ENCODE measurements around the gene TMC6.
"Not testable (repeated sequence)": the region's sequence is repeated elsewhere in the genome, so short reads cannot be mapped to it uniquely, and the experiment has no call there.

Gene TMC6

DNA sequence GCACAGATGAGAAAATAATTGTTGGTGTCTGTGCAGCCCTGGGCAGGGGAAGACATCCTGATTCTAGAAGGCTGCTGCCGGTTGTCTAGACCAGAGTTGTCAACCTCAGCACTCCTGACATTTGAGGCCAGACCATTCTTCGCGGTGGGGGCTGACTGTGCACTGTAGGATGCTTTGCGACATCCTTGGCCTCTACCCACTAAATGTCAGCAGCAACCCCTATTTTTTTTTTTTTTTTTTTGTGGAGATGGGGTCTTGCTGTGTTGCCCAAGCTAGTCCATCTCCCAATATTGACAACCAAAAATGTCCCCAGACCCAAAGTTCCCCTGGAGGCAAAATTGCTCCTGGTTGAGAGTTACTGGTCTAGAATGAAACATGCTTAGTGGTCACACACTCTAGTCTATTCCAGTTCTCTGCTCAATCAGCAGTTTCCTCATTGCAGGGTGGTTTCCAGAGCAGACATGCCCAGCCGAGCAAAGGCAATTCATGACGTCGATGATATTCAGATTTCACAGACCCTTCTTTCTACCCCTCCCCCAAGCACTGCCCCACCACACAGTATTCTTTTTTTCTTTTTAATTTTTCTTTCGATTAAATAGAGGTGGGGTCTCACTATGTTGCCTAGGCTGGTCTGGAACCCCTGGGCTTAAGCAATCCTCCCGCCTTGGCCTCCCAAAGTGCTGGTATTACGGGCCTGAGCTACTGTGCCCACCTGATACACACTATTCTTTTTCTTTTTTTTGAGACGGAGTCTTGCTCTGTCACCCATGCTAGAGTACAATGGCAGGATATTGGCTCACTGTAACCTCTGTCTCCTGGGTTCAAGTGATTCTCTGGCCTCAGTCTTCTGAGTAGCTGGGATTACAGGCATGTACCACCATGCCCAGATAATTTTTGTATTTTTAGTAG, 26.6 kb upstream of the TMC6 start:
- H3K27ac ChIP-seq, result peak overlapping the region; percentile 38
- no peak for DNase-seq (ENCODE audit: low read depth, low spot score)

DNA sequence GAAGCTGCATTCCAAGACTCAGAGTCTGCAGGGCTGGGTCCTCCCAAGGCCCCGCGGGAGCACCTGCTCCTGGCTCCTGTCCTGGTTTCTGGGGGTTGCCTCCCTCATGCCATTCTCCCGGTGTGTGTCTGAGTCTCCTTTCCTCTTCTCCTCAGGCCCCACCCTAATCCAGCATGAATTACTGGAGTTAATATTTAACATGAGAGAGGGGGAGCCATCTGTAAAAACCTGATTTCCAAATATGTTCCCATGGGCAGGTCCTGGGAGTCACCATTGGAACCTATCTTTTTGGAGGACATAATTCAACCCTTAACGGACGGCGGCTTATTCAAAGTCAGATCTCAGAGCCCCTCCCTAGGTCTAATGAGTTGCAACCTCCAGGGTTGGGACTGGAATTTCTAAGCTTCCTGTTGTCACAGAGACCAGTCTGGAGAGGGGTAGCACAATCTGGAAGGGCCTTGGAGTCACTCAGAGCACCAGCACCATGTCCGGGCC, 23.0 kb upstream of the TMC6 start:
- H3K27ac ChIP-seq, result peak overlapping the region; percentile 86
- DNase-seq (ENCODE audit: low read depth, low spot score), result peak; percentile 73

DNA sequence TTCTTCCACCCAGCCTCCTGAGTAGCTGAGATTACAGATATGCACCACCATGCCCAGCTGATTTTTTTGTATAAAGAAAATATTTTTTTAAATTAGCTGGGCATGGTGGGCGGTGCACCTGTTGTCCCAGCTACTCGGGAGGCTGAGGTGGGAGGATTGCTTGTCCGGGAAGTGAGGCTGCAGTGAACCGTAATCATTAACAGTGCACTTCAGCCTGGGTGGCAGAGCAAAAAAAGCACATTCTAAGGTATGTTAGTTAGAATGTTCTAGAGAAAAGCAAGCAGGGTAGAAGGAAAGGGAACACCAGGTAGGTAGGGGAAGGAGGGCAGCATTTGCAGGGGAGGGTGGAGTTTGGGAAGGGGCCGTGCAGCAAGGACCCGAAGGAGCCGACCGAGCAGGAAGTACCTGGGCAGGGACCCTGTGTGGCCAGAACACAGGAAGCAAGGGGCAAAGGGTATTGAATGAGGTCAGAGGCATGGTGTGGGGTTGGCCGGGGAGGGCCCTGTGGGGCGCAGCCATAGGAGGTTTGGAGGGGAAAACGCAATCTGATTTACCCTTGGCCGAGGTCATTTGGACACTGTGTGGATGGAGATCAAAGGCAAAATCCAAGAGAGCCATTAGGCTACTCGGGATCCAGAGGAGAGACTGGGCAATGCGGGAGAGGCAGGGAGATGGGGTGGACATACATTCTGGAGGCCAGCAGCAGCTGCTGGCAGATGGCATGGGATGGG, 19.9 kb upstream of the TMC6 start:
- no peak for DNase-seq (ENCODE audit: low read depth, low spot score)
- no peak overlapping the region for H3K27ac ChIP-seq

DNA sequence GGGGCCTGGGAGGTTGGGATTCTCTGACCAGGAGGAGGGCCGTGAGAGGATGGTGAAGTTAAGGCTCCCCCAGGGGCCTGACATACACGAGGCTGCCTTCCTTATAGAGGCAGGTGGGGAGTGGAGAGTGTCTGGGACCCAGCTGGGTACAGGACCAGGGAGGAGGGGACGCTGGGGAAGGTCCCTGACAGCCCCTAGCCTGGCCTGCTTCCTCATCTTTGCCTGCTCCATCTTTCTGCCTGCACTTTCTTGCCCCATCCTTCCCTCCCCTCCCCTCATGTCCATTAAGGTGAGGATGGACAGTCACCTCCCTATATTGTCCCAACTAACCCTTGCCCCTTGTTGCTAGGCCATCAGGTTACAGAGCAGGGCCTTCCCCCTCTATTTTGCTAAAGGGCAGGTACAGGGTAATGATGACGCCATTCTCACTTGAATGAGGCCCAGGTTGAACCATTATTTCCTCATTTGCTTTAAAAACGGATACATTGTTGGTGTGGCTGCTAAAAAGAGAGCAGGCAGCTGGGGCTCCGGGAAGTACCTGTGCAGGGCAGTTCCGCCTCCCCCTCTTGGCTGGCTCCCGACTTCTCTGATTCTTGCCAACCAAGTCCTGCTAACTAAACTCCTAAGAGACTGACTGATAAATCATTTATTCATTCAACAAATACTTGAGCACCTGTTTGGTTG, 18.9 kb upstream of the TMC6 start:
- no peak for DNase-seq (ENCODE audit: low read depth, low spot score)
- no peak overlapping the region for H3K27ac ChIP-seq

DNA sequence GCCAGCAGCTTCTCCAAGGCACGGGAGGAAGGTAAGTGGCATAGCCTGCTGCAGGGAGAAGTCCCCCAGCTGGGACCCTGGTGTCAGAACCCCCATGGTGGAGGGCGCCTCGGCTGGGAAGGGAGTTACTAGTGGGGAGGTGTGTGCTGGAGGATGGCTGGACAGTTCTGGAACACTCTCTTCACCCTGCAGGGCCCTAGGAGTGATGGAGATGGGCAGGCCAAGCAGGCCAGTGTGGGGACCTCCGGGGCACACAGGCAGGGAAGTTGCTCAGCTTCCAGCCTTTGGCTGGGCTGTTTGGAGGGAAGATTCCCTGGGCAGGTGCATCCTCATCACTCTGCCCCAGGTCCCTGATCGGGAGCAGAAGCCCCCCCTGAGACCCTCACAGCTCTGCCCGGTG, 18.3 kb upstream of the TMC6 start:
- no peak for DNase-seq (ENCODE audit: low read depth, low spot score)
- H3K27ac ChIP-seq, result no peak overlapping the region

DNA sequence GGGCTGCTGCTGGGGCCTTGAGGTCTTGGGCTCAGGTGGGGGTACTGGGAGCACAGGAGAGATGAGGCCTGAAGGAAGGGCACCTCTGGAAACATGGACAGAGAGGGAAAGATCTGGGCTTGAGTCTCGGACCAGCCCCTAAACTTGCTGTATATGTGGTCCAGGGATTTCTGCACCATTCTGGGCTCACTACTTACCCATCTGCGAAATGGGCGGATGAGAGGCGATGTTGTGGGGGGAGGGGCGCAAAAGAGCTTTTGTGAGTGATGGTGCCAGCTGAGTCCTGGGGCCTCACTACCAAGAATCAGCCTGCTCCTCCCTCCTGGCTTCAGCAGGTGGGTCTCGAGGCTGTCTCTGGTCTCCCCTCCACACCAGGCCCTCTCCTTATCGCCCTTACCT, 17.9 kb upstream of the TMC6 start:
- no peak overlapping the region for H3K27ac ChIP-seq
- no peak for DNase-seq (ENCODE audit: low read depth, low spot score)

DNA sequence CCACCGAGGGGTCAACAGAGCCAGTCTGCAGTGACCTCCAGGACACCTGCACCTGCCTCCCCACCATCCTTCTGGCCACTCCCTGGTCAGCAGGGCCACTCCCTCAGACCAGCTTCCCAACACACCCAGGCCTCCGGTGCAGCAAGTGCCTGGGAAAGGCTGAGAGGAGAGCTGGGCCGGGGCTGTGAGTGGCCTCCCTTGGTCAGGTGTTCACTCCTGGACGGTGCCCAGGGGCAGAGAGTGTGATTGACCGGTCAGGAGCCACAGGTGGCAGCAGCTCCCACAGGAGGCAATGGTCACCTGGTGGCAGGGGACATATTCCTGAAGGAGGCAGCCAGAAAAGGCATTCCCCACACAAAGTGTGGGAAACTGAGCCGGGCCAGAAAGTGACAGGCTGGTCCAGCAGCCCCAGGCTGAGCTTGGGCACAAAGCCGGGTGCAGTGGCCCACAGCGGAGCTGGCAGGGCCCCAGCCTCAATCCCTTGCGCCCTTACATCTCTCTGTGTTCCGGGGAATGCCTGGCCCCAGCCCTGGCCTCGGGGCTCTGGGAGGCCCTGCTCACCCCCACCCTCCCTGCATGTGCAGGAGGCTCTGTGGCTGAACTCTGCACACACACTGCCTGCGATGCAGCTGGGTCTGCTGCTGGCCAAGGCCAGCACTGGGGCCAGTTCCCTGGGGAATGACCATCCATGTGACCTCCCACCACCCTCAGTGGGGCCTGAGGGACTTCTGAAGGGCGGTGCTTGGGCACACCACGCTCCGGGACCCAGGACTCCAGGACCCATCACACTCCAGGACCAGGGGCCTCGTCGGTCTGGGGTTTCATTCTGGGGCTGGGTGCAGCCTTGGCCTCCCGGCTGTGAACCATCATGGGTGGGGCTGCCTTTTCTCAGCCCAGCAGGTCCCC, 16.4 kb upstream of the TMC6 start:
- DNase-seq (ENCODE audit: low read depth, low spot score), result no peak

DNA sequence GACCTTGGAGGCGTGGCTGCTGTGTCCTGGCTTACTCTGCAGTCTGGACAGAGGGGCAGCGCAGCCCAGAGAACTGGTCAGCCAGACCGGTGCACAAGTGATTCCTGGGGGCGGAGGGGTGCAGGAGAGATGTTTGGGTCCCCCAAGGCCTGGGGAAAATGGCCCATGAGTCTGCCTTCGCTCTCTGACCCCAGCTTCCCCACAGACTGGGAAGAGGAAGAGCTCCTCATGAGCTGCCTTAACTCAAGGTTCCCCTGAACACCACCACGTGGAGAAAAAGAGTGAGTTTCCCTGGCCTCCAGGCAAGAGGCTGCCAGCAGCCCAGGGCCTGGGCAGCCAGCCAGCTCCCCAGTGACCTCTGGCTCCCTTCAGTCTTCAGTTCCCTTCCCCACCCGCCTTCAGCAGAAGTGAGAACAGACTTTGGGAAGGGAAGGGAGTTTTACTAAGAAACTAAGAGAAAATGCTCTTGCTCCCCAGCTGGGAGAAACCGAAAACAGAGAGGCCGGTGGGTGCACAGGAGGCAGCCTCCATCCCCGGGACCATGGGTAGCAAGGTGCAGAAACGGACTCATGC, 15.7 kb upstream of the TMC6 start:
- no peak overlapping the region for H3K27ac ChIP-seq
- no peak for DNase-seq (ENCODE audit: low read depth, low spot score)

More for the DNA sequence above, 16.4 kb upstream of the TMC6 start:
- no peak overlapping the region for H3K27ac ChIP-seq

DNA sequence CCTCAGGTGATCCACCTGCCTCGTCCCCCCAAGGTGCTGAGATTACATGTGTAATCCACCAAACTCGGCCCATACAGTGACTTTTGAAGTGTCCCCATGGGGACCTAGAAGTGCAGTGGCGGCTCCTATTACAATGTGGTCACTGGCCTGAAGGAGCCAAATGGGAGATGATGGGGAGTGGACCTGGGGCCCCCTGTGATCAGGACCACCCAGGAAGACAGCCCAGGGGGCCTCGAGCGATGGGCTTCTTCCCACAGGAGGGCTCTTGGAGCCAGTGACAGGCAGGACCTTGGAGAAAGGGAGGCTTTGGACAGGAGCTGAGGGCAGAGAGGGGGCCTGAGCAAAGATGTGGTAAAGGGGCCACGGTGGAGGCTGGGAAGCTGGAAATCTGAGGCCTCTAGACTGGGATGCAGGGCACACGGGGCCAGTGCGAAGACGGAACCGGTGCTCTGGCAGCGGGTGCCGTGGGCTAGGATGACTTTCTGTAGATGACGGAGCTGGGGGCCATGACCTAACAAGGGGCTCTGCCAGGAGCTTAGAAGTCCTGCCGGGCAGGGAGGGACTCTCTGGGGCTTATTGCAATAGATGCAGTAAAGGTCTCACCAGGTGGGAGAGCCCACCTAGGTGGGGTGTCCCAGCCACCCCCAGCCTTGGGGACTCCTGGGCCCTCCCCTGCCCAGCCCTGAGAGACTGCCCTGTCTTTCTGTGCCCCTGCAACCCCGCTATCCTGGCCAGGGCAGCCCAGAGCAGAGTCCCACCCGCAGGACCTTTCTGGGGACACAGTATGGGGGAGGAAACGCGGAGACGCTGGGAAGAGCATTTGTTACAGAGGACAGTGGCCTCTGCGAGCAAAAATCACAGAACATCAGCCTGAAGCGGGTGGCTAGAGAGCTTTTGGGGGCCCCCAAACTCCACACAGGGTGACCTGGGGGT, 14.9 kb upstream of the TMC6 start:
- no peak for DNase-seq (ENCODE audit: low read depth, low spot score)
- H3K27ac ChIP-seq, result no peak overlapping the region

DNA sequence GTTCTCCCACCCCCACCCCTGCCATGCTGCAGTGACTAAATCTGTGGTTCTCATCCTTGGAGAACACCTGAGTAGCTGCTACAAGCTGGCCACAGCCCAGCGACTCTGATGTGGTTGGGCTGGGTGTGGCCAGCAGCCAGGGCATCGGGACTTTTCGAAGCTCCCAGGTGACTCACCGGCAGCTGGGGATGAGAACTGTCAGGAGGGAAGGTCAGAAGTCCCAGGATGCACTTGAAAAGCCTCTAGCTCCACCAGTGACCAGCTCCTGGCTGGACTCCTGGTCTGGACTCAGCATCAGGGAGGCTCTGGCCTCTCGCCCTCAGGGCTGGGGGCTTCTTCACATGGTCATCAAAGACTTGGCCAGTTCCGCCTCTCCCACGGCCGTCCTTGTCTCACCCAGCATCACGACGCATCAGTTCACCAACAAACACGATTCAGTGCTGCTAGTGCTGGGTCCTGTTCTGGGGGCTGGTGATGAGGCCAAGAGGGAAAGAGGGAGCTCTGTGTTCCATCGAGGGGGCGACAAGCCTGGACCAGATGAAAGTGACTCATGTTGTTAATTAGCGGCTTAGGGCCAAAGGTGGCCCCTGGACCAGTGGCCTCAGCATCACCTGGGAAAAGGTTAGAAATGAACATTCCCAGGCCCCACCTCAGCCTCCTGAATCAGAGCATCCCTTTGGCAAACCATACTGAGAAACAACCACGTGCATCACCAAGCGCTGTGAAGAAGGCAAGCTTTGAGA, 13.7 kb upstream of the TMC6 start:
- peak overlapping the region; percentile 93 for H3K27ac ChIP-seq
- peak; percentile 98 for DNase-seq (ENCODE audit: low read depth, low spot score)

DNA sequence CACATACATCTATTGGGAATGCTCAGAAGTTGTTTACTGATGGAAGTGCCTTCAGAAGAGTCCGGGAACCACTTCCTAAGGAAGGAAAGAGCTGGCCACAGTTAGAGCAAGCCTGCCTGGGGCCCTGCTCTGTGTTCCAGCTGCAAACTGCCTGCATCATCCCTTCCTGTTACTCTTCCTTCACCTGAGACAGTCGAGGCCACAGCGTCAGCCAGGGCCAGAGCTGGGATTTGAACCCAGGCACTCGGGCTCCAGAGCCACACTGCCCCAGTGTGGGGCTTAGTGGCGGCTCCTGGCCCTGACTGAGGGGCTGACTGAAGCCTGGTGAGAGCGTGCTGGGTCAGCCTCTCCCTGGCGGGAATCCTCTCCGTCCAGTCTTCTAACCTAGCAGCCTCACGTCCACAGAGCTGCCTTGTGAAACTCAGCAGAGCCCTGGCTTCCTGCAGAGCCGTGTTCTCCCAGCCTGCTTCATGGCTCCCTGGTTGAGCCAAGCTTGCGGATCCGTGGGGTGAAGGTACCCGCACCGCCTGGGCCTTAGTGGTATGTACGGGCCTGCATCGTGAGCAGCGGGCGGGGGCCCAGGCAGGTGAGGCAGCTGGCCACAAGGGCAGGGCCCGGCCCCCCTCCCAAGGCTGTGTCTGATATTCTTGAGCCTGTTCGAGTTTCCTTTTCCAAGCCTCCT, 13.0 kb upstream of the TMC6 start:
- no peak for DNase-seq (ENCODE audit: low read depth, low spot score)
- peak overlapping the region; percentile 93 for H3K27ac ChIP-seq

DNA sequence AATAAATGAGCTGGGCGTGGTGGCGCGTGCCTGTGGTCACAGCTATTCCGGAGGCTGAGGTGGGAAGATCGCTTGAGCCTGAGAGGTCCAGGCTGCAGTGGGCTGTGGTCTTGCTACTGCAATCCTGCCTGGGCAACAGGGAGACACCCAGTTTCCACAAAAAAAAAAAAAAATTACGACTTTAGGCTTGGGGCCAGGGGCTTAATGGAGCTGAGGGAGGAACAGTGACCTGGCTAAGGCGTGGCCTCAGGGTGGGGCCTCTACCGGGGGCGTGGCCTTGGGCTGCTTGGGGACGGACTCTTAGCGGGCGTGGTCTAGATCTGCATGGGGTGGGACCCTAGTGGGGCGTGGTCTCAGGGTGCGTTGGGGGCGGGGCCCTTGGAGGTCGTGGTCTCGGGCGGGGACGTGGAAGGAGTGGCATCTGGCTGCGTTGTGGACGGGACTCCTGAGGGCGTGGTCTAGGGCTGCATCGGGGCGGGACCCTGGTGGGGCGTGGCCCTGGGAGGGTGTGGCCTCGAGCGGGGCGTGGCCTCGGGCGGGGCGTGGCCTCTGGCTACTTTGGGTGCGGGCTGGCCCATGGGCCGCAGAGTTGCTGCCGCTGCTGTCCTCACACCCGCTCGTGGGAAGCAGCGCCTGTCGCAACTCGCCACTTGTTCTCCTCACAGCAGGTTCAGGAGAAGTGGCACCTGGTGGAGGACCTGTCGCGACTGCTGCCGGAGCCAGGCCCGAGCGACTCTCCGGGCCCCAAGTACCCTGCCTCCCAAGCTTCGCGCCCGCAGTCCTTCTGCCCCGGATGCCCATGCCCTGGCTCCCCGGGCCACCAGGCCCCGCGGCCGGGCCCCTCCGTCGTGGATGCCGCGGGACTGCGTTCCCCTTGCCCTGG, 11.9 kb upstream of the TMC6 start:
- peak overlapping the region; percentile 93 for H3K27ac ChIP-seq
- peak; percentile 81 for DNase-seq (ENCODE audit: low read depth, low spot score)

DNA sequence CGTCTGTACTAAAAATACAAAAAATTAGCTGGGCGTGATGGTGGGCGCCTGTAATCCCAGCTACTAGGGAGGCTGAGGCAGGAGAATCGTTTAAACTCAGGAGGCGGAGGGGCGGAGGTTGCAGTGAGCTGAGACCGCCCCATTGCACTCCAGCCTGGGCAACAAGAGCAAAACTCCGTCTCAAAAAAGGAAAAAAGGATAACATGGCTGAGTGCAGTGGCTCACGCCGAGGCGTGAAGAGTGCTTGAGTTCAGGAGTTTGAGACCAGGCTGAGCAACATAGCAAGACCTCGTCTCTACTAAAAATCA, 11.3 kb upstream of the TMC6 start:
- peak overlapping the region; percentile 93 for H3K27ac ChIP-seq
- not testable (repeated sequence) for DNase-seq (ENCODE audit: low read depth, low spot score)

DNA sequence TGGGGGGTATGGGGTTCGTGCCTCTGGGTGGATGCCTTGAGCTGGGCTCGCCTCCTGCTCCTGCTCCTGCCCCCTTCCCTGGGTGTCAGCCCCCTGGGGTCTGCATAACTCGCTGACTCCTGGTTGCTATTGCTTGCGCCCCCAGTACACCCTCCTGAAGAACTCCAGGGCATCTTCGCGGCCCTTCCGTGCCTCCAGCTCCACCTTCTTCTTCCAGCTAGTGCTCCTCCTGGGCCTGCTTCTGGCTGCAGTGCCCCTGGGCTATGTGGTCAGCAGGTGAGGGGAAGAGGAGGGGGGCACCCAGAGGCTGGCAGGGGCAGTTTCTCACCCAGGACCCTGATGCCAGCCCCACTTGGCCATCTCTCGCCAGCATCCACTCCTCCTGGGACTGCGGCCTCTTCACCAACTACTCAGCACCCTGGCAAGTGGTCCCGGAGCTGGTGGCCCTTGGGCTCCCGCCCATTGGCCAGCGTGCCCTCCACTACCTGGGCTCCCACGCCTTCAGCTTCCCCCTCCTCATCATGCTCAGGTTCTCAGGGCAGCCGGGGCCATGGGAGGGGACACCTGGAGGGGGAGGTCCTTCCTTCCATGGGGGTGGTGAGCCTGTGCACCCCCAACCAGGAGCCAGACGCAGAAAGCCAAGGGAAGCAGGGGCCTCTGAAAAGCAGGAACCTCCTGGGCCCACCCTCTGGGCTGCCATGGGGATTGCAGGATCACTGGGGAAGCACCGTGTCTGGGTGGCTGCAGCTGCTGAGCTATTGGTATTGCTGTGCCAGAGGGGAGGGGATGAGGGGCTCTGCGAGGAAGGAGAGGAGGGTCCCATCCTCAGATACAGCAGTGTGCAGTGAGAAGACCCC, 9.9 kb upstream of the TMC6 start:
- H3K27ac ChIP-seq, result no peak overlapping the region
- DNase-seq (ENCODE audit: low read depth, low spot score), result no peak

DNA sequence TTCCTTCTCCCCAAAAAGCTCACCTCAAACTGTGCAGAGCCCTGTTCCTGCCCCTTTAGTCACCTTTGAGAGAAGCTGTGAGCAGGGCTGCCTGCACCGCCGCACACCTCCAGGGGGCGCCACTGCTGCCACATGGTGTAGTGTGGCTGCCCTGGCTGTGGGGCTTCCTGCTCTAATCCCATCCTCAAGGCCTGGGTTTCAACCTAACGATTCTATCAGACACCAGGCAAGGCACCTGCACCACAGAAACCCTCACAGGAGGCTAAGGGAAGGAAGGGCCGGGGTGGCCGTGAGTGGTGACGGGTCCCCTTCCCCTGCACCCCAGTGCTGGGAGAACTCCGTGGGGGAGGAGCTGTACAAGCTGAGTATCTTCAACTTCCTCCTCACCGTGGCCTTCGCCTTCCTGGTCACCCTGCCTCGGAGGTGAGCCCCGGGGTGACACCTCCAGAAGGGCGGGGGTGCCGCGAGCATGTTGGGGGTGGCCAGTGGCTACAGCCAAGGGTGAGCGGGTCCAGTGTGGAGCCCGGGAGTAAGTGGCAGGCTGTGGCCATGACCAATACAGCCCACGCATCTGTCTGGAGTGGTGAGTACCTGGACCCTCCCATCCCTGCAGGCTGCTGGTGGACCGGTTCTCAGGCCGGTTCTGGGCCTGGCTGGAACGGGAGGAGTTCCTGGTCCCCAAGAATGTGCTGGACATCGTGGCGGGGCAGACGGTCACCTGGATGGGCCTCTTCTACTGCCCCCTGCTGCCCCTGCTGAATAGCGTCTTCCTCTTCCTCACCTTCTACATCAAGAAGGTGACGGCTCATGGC, 9.0 kb upstream of the TMC6 start:
- DNase-seq (ENCODE audit: low read depth, low spot score), result no peak
- H3K27ac ChIP-seq, result no peak overlapping the region

Measured in epithelial cell of prostate (primary cell).